T-cell (primary cell): ENCODE measurements around the gene SAMD3. TPM values are rescaled to one million over a fixed set of nuclear protein-coding genes. Genes with fewer than 3 reads are reported as not detected.
"Not testable (repeated sequence)": the region's sequence is repeated elsewhere in the genome, so short reads cannot be mapped to it uniquely, and the experiment has no call there.

Source experiments
- ATAC-seq, 4 experiments: fragments of 200-7000 bp in 3 of 4; fragments of 150-1000 bp in 1 of 4; cut with Tn5 transposase; replicated peaks in 1 of 4; 1 replicate in 3 of 4; 2 replicates in 1 of 4; pipeline ENCODE4 v1.10.0; 2021; ENCODE audit warnings: moderate library complexity in 3 of 4, mild to moderate bottlenecking in 2 of 4, moderate number of reproducible peaks in 1 of 4
- CTCF ChIA-PET, 2 donors: fragments of 300-600 bp; sonication (Branson Sonifier 250); formaldehyde crosslinking; loops; one replicate each; lab custom pipeline; 2022; ENCODE audit warnings: antibody characterized with exemption in 2 of 2; lab: Charles Lee
- POLR2A ChIA-PET, 2 donors: fragments of 300-600 bp; sonication (Branson Sonifier 250); formaldehyde crosslinking; loops; one replicate each; lab custom pipeline; 2022; ENCODE audit warnings: antibody characterized with exemption in 2 of 2; lab: Charles Lee
- DNase-seq, 35 experiments: peaks; one replicate each; pipeline versions ENCODE4 v3.0.0 to v3.0.0-alpha.2; 2013 to 2023
- H3K27ac ChIP-seq: one replicate; pipeline ENCODE4 v1.5.1; 2013; ENCODE audit warnings: low read length
- H3K27me3 ChIP-seq, 2 experiments: replicated peaks in 1 of 2; 1 replicate in 1 of 2; 2 replicates in 1 of 2; pipeline versions ENCODE4 v1.6.1 to v1.7.0; 2013; ENCODE audit warnings: low read length in 1 of 2, mixed read lengths in 1 of 2; ENCODE audit not compliant: control insufficient read depth in 2 of 2, insufficient read depth in 2 of 2; ENCODE audit errors: extremely low read depth in 1 of 2
- H3K36me3 ChIP-seq, 2 donors: 1 replicate in 1 of 2; 2 replicates in 1 of 2; pipeline versions ENCODE4 v1.6.1 to v1.7.0; 2013; ENCODE audit warnings: low read length in 1 of 2; ENCODE audit not compliant: control insufficient read depth in 2 of 2, insufficient read depth in 1 of 2; ENCODE audit errors: extremely low read depth in 1 of 2
- H3K4me1 ChIP-seq, 2 experiments: 1 replicate in 1 of 2; 2 replicates in 1 of 2; pipeline versions ENCODE4 v1.6.1 to v1.7.0; 2013; ENCODE audit warnings: low read length in 2 of 2, mixed read lengths in 1 of 2; ENCODE audit not compliant: insufficient read depth in 2 of 2, control insufficient read depth in 1 of 2; ENCODE audit errors: extremely low read depth in 1 of 2
- H3K4me3 ChIP-seq, 2 donors: 1 replicate in 1 of 2; 2 replicates in 1 of 2; pipeline versions ENCODE4 v1.5.1 to v1.7.0; 2013; ENCODE audit warnings: mild to moderate bottlenecking in 2 of 2, low read length in 1 of 2, moderate library complexity in 1 of 2; ENCODE audit not compliant: control insufficient read depth in 1 of 2; ENCODE audit errors: extremely low read depth in 1 of 2
- H3K9me3 ChIP-seq: 2 replicates; pipeline ENCODE4 v1.7.0; 2013
- H3K27ac Mint-ChIP-seq, 2 donors: one replicate each; pipeline ENCODE4 v1.8.0; 2020 to 2021; ENCODE audit warnings: mild to moderate bottlenecking in 2 of 2, mixed read lengths in 2 of 2
- H3K27me3 Mint-ChIP-seq, 2 donors: one replicate each; pipeline ENCODE4 v1.8.0; 2021 to 2022; ENCODE audit warnings: mixed read lengths in 2 of 2
- H3K36me3 Mint-ChIP-seq: one replicate; pipeline ENCODE4 v1.8.0; 2021; ENCODE audit warnings: mixed read lengths
- H3K4me1 Mint-ChIP-seq, 3 donors: one replicate each; pipeline ENCODE4 v1.8.0; 2020 to 2022; ENCODE audit warnings: mixed read lengths in 3 of 3, mild to moderate bottlenecking in 1 of 3
- H3K4me3 Mint-ChIP-seq, 3 donors: one replicate each; pipeline ENCODE4 v1.8.0; 2020 to 2022; ENCODE audit warnings: mild to moderate bottlenecking in 3 of 3, mixed read lengths in 3 of 3, moderate library complexity in 3 of 3
- H3K9me3 Mint-ChIP-seq, 3 donors: one replicate each; pipeline ENCODE4 v1.8.0; 2020 to 2022; ENCODE audit warnings: mixed read lengths in 3 of 3
- WGBS: methylation state at CpG from one replicate; pipeline ENCODE4 v1.1.5; 2013; ENCODE audit warnings: missing lambda C conversion rate; ENCODE audit not compliant: insufficient coverage; 5-methylcytosine and 5-hydroxymethylcytosine counted together
- total RNA-seq, 35 experiments: library from RNA in 6 of 35; stranded (reverse) in 6 of 35; fragments of 120-200 nt in 1 of 35; gene quantifications; one replicate each; pipeline versions ENCODE4 v1.2.1 to v1.2.4 and lab custom pipeline; 2013 to 2026

Gene SAMD3
- total RNA-seq, 5 donors from 2014 or later (not counting 1 experiment from before 2014, with no cell fraction given): 27.5 to 73.8 (median 38.5) TPM

- H3K4me3 Mint-ChIP-seq: no peak overlapping the region
- H3K4me1 ChIP-seq: peaks cover 0 to 24% of the 10 kb centered on the region in 2 experiments
- peak overlapping the region; percentile 17 to 20 for H3K27ac Mint-ChIP-seq
- H3K9me3 Mint-ChIP-seq: peaks cover 0 to 7% (median 0%) of the 10 kb centered on the region in 3 donors
- ATAC-seq (no peak), DNase-seq (no peak)
- no peaks in the 10 kb centered on the region for H3K27me3 ChIP-seq
- WGBS: 82% methylated on average over 1 of the region's 2 CpGs
- H3K4me3 ChIP-seq: no peak overlapping the region
- H3K27me3 Mint-ChIP-seq: no peaks in the 10 kb centered on the region
- ChIA-PET CTCF (no interaction called here), POLR2A (interaction anchor here in 1 of 2 donors (0.6 kb wide), 1 partner anchor 24 kb away, joined by 3 read pairs; the partner anchor contains the start of gene SAMD3)
- H3K27ac ChIP-seq: peak overlapping the region; percentile 20
- H3K36me3 ChIP-seq: peaks cover 0 to 46% of the 10 kb centered on the region in 2 donors
- no peaks in the 10 kb centered on the region for H3K9me3 ChIP-seq
- H3K36me3 Mint-ChIP-seq: peaks cover 62% of the 10 kb centered on the region
- peaks cover 73 to 78% (median 74%) of the 10 kb centered on the region in 3 donors for H3K4me1 Mint-ChIP-seq
Observed at GRCh38 chr6:130198483-130199035, 24.2 kb downstream of the SAMD3 start.

DNA sequence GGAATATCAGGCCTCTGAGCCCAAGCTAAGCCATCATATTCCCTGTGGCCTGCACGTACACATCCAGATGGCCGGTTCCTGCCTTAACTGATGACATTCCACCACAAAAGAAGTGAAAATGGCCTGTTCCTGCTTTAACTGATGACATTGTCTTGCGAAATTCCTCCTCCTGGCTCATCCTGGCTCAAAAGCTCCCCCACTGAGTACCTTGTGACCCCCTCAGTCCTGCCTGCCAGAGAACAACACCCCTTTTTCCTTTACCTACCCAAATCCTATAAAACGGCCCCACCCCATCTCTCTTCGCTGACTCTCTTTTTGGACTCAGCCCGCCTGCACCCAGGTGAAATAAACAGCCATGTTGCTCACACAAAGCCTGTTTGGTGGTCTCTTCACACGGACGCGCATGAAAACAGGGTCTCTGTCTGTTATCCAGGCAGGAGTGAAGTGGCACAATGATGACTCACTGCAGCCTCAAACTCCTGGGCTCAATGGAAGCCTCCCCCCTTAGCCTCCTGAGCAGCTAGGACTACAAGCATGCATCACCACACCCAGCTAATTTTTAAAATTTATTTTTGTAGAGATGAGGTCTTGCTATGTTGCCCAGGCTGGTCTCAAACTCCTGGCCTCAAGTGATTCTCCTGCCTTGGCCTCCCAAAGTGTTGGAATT, 24.8 kb downstream of the SAMD3 start:
- peaks cover 61% of the 10 kb centered on the region for H3K36me3 Mint-ChIP-seq
- Histone ChIP-seq H3K27ac (peak overlapping the region; percentile 20), H3K36me3 (peaks cover 0 to 40% of the 10 kb centered on the region in 2 donors), H3K4me1 (peaks cover 0 to 20% of the 10 kb centered on the region in 2 experiments)
- POLR2A ChIA-PET: interaction anchor here in 1 of 2 donors (0.6 kb wide), 1 partner anchor 25 kb away, joined by 3 read pairs; the partner anchor contains the start of gene SAMD3
- DNase-seq, H3K4me3 ChIP-seq, H3K27me3 Mint-ChIP-seq, H3K9me3 Mint-ChIP-seq, CTCF ChIA-PET, H3K9me3 ChIP-seq, ATAC-seq, H3K4me3 Mint-ChIP-seq, H3K27me3 ChIP-seq: not testable (repeated sequence)
- WGBS: 98% methylated on average over 7 of the region's 9 CpGs
- H3K27ac Mint-ChIP-seq: peak overlapping the region; percentile 17 to 20
- H3K4me1 Mint-ChIP-seq: peaks cover 73 to 78% (median 75%) of the 10 kb centered on the region in 3 donors

DNA sequence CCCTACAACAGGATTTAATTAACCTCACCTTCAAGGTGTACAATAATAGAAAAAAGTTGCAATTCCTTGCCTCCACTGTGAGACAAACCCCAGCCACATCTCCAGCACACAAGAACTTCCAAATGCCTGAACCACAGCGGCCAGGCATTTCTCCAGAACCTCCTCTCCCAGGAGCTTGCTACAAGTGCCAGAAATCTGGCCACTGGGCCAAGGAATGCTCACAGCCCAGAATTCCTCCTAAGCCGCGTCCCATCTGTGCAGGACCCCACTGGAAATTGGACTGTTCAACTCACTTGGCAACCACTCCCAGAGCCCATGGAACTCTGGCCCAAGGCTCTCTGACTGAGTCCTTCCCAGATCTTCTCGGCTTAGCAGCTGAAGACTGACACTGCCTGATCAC, 28.3 kb downstream of the SAMD3 start:
- Histone ChIP-seq H3K4me1 (peaks cover 15 to 27% of the 10 kb centered on the region in 2 experiments), H3K36me3 (peaks cover 0 to 14% of the 10 kb centered on the region in 2 donors)
- DNase-seq, H3K4me3 ChIP-seq, CTCF ChIA-PET, H3K4me3 Mint-ChIP-seq, H3K27ac ChIP-seq, H3K27me3 Mint-ChIP-seq, H3K9me3 Mint-ChIP-seq, H3K27me3 ChIP-seq, POLR2A ChIA-PET, ATAC-seq, H3K9me3 ChIP-seq: not testable (repeated sequence)
- WGBS: 97% methylated on average over 3 of the region's 4 CpGs
- Mint-ChIP-seq H3K36me3 (peaks cover 56% of the 10 kb centered on the region), H3K4me1 (peaks cover 83 to 87% (median 84%) of the 10 kb centered on the region in 3 donors), H3K27ac (peak overlapping the region in 1 of 2 donors; percentile 36)

DNA sequence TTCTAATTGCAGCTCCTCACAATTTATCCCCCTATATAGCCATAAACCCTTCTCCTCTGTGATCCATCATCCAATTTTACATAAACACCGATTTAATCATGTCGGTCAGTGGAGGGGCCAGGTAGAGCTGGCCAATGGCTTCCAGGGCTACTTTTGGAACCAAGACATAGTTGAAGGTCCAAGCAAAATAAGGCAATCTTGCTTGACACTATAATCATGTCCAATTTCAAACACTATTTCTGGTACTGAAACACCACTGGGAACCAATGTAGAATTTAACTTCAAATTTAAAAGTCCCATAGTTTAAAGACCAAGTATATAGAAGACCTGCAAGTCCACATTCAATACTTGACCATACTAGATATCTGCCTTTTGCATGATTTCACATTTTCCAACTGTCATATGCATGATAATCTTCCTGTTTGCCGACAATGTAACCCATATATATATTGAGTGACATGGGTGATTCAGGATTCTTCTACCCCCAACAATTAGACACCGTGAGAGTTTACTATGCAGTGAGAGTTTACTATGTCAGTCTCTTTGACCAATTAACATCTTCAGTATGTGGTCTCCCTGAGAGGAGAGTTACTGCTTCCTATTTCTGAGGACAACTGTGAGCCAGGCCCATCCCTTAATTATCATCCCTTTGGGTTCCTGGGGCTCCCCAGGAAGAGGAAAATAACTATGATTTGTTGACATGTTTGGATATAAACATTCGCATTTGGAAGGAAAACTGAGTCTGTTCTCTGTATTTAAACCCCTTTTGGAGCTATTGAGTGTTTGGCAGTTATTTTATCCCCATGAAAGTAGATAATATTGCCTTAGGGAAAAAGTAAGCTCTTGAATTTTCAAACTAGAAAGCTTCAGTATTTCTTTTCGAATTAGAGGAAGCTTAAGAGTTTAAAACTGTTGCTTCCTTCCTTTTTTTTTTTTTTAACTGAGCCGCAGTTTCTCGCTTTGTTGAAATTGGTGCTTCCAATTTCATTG, 31.8 kb downstream of the SAMD3 start:
- Histone ChIP-seq H3K27ac (peak overlapping the region; percentile 34), H3K9me3 (no peaks in the 10 kb centered on the region), H3K27me3 (no peaks in the 10 kb centered on the region), H3K36me3 (no peaks in the 10 kb centered on the region), H3K4me1 (peaks cover 15 to 21% of the 10 kb centered on the region in 2 experiments), H3K4me3 (no peak overlapping the region)
- 94% methylated on average over 2 of the region's 8 CpGs for WGBS
- Mint-ChIP-seq H3K4me1 (peaks cover 90 to 94% (median 90%) of the 10 kb centered on the region in 3 donors), H3K4me3 (peak overlapping the region in 1 of 3 donors; percentile 48), H3K36me3 (peaks cover 61% of the 10 kb centered on the region), H3K27me3 (no peaks in the 10 kb centered on the region), H3K9me3 (no peaks in the 10 kb centered on the region), H3K27ac (peak overlapping the region; percentile 56 to 81)
- ChIA-PET POLR2A (interaction anchor here in 1 of 2 donors (0.6 kb wide), 1 partner anchor 505 kb away, joined by 3 read pairs; no protein-coding TSS in a partner anchor), CTCF (interaction anchor here in 1 of 2 donors (0.6 to 1.4 kb wide), 2 partner anchors 33 to 44 kb away, joined by 3 to 5 read pairs; no protein-coding TSS in a partner anchor)
- ATAC-seq (no peak), DNase-seq (no peak)

DNA sequence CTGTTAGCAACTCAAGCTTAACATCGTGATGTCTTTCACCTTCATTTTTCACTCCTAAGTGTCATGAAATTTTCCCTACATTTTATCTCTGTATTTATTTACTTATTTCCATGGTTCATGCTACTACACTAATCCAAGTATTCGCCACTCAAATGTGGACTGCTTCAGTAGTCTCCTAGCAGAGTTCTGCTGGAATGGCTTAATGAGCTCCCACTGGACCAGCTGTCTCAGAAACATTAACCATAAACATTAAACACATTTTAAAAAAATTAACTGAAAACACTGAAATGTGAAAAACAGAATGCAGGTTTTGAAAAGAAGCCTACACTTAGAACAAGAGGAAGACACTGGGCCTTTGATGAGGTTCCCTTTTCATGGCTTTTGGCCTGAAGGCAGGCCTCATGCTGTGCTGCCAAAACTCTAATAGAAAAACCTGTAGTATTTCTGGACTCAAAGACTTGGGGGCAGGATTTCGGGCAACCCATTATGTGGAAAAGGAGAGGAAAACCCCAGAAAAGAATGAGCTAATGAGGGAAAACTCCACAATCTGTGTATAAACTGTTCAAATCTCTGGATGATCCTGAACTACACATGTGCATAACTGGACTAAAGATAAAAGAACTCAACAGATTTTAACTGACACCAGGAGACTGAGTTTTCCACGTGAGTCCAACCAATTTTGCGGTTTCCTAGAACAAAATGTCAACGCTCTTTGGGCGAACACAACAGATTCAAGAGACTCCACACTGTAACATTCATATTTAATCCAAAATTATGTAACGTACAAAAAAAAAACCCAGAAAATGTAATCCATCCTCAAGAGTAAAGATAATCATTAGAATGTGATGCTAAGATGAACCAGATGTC, 33.0 kb downstream of the SAMD3 start:
- no peak for DNase-seq
- no peaks in the 10 kb centered on the region for H3K9me3 ChIP-seq
- ChIA-PET POLR2A (no interaction called here), CTCF (interaction anchor here in 1 of 2 donors (1.4 kb wide), 1 partner anchor 34 kb away, joined by 5 read pairs; no protein-coding TSS in a partner anchor)
- peak in 3 of 4 experiments; percentile 36 to 59 (median 48) for ATAC-seq
- Mint-ChIP-seq H3K36me3 (peaks cover 51% of the 10 kb centered on the region), H3K27ac (peak overlapping the region; percentile 66 to 78), H3K9me3 (no peaks in the 10 kb centered on the region), H3K4me3 (peak overlapping the region in 1 of 3 donors; percentile 14), H3K27me3 (no peaks in the 10 kb centered on the region), H3K4me1 (peaks cover 84 to 90% (median 84%) of the 10 kb centered on the region in 3 donors)
- H3K27me3 ChIP-seq: no peaks in the 10 kb centered on the region
- no peak overlapping the region for H3K4me3 ChIP-seq
- no peak overlapping the region for H3K27ac ChIP-seq
- peaks cover 16 to 24% of the 10 kb centered on the region in 2 experiments for H3K4me1 ChIP-seq
- WGBS: 91% methylated on average over 2 of the region's 8 CpGs
- no peaks in the 10 kb centered on the region for H3K36me3 ChIP-seq
